GM10248 (cell line): ENCODE data around the gene SLC13A2.

Source experiments
- CTCF ChIA-PET: fragments of 300-600 bp; sonication (Branson Sonifier 250); formaldehyde crosslinking; extraction: SDS; loops from one replicate; lab custom pipeline; 2021; ENCODE audit warnings: antibody characterized with exemption; lab: Yijun Ruan, JAX
- POLR2A ChIA-PET: fragments of 350-650 bp; sonication (Branson Sonifier 250); formaldehyde crosslinking; extraction: SDS; loops from one replicate; lab custom pipeline; 2020; ENCODE audit warnings: antibody characterized with exemption; lab: Yijun Ruan, JAX
- DNase-seq: peaks from one replicate; pipeline ENCODE4 v3.0.0; 2012; ENCODE audit errors: extremely low spot score
- TF ChIP-seq, protein P1 (sequence below): IDR thresholded peaks from 2 replicates; pipeline ENCODE4 v1.5.1; 2012; ENCODE audit warnings: mild to moderate bottlenecking, low read depth; ENCODE audit errors: extremely low read depth, missing control alignments, control extremely low read depth

The SLC13A2 gene

DNA sequence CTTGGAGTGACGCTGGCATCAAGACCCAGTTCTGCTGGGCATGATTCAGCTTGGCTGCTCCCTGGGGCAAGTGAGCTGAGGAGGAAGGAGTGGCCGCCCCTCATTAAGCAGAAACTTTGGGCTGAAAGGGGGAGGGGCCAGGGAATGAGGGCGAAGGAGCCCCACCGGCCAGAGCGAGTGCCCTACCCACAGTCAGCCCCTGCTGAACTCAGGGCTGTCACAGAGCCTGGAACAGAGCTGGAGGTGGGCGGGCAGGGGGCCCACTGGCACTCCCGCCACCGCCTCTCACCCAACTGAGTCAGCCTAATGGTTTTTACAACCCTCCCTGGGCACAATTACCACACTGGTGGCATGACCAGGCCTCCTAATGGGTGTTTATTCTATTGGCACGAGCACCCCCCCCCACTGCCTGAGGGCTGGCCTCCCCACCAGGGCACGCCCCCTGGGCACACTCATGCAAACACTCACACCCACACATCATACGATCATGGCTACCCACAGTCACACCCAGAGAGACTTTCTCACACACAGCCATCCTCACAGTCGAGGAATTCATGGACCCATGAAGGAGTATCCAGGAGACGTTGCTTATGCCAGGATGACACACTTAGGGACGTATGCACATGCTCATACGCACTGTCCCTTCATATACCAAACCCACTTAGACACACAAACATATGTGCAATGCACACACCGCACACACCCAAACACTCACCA is 59.8 kb downstream of the SLC13A2 start:
- ChIA-PET POLR2A (no interaction called here), CTCF (interaction anchor here (1.5 to 15.2 kb wide), 2 partner anchors 10 to 36 kb away, joined by 3 to 260 read pairs; no protein-coding TSS in a partner anchor)
- TF ChIP-seq, protein P1, sequence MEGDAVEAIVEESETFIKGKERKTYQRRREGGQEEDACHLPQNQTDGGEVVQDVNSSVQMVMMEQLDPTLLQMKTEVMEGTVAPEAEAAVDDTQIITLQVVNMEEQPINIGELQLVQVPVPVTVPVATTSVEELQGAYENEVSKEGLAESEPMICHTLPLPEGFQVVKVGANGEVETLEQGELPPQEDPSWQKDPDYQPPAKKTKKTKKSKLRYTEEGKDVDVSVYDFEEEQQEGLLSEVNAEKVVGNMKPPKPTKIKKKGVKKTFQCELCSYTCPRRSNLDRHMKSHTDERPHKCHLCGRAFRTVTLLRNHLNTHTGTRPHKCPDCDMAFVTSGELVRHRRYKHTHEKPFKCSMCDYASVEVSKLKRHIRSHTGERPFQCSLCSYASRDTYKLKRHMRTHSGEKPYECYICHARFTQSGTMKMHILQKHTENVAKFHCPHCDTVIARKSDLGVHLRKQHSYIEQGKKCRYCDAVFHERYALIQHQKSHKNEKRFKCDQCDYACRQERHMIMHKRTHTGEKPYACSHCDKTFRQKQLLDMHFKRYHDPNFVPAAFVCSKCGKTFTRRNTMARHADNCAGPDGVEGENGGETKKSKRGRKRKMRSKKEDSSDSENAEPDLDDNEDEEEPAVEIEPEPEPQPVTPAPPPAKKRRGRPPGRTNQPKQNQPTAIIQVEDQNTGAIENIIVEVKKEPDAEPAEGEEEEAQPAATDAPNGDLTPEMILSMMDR: no peak
- no peak for DNase-seq

DNA sequence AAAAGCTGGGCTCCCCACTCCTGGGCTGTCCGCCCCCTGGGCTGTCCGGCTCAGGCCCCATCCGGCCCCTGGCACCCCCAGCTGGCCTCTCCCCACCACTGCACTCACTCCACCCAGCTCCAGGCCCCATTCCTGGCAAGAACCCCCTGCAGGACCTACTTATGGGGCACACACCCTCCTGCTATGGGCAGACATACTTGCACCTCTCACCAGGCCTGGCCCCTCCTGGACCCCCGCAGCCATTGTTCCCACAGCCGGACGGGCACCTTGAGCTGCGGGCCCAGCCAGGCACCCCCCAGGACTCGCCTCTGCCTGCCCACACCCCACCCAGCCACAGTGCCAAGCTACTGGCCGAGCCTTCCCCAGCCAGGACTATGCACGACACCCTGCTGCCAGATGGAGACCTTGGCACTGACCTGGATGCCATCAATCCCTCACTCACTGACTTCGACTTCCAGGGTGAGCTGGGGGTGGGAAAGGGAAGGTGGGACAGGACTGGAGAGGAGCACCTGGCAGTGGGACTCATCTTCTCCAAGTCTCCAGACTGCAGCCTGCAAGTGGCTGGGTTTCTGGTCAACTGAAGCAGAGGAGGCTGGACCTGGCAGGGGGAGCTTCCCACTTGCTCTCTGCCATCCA is 61.4 kb downstream of the SLC13A2 start:
- TF ChIP-seq, protein P1: no peak
- no peak for DNase-seq
- ChIA-PET CTCF (interaction anchor here (1.5 to 15.2 kb wide), 3 partner anchors 8 to 37 kb away, joined by 3 to 260 read pairs (median 83); no protein-coding TSS in a partner anchor), POLR2A (no interaction called here)

DNA sequence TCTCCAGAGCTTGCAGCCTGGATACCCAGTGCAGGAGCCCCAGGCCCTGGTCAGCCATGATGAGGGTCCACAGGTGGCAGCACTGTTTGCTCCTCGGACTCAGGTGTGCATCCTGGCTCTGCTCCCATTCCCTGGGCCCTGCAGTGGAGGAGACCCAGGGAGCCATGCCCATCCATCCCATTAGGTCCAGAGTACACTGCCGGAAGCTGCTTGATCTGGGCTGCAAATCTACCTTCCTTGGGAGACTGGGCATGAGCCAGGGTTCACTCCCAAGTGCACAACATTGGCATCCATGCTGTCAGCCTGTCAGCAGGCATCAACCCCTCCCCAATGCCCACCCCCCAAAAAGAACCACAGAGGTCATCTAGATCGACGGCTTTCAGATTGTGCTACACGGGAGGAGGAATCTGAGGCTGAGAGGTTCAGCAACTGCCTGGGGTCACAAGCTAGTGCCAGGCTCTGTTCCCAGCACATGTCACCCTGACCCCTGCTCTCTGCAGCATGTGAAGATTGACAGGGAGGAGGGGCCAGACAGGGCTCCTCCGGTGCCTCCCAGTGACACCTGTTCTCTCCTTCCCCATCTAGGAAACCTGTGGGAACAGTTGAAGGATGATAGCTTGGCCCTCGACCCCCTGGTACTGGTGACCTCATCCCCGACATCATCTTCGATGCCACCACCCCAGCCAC is 63.2 kb downstream of the SLC13A2 start:
- ChIA-PET POLR2A (interaction anchor here (0.5 kb wide), 1 partner anchor 36 kb away, joined by 4 read pairs; no protein-coding TSS in a partner anchor), CTCF (interaction anchor here (1.0 to 15.2 kb wide), 8 partner anchors 8 to 110 kb away, joined by 3 to 260 read pairs (median 4); no protein-coding TSS in a partner anchor)
- DNase-seq: no peak
- TF ChIP-seq, protein P1: no peak

DNA sequence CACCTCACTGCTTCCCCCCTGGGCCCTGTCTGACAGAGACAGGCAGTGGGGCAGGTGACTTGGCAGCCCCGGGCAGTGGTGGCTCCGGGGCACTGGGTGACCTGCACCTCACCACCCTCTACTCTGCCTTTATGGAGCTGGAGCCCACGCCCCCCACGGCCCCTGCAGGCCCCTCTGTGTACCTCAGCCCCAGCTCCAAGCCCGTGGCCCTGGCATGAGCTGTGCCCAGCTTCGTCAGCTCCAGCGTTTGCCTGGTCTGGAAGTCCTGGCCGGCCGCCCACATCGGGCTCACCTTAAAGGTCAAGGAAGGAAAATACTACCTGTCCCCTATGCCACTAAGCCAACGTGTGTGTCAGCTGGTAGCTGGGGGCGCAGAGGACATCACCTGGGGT is 63.8 kb downstream of the SLC13A2 start:
- no peak for DNase-seq
- ChIA-PET CTCF (interaction anchor here (1.1 to 15.2 kb wide), 6 partner anchors 9 to 883 kb away, joined by 3 to 260 read pairs (median 5); partner anchors contain the start of gene FOXN1), POLR2A (no interaction called here)
- TF ChIP-seq, protein P1: no peak

DNA sequence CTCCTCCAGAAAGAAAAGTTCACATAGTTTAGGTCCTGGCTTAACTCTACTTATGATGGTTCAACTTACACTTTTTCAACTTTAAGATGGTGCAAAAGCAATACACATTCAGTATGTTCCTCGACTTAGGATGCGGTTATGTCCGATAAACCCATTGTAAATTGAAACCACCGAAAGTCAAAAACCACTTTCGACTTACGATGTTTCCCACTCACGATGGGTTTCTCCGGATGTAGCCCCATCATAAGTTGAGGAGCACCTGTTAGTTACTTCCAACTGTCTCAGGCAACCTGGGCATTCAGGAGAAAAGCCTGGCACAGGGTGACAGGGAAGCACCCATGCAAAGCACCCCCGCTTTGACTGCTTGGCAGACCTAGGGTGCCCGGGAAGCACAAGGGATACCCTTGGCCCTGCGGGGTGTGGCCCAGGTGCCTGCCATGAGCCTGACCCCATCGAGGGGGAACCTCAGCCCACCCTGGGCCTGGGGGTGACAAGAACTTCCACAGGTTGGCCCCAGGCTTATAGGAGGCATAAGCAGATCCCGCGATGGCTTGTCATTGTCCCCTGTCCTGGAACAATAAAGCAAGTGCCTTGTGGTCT is 65.0 kb downstream of the SLC13A2 start:
- TF ChIP-seq, protein P1: no peak

More for the DNA sequence above, 65.0 kb downstream of the SLC13A2 start:
- CTCF ChIA-PET: interaction anchor here (1.1 to 15.2 kb wide), 5 partner anchors 10 to 884 kb away, joined by 3 to 260 read pairs (median 6); partner anchors contain the start of gene FOXN1
- no peak for DNase-seq
- POLR2A ChIA-PET: no interaction called here
